NCI-H146 treated with DMSO at 0.1 percent for 48 hours (cell line): ENCODE results near the gene SNX4.
"Not testable (repeated sequence)": the region's sequence is repeated elsewhere in the genome, so short reads cannot be mapped to it uniquely, and the experiment has no call there.

ENCODE experiments used
- DNase-seq: peaks from one replicate; lab custom pipeline; 2025; ENCODE audit not compliant: unreplicated experiment; lab: John Stamatoyannopoulos, UW

SNX4 gene

GRCh38 chr3:125519678-125520562, at the start of gene SNX4:
SNX4 (minus strand) TSS chr3:125520202; CDS start chr3:125520172, 30 bp downstream.
- peak; percentile 98 for DNase-seq

- DNase-seq: no peak
These were observed 36.3 kb upstream of the SNX4 start for GRCh38 chr3:125556314-125556713.

- DNase-seq: no peak
These were observed 32.4 kb upstream of the SNX4 start for GRCh38 chr3:125552401-125552800.

GRCh38 chr3:125528920-125529319, 8.9 kb upstream of the SNX4 start:
- no peak for DNase-seq

GRCh38 chr3:125525153-125525552, 5.2 kb upstream of the SNX4 start:
- DNase-seq: no peak

GRCh38 chr3:125520563-125520919, 539 bp upstream of the SNX4 start:
- not testable (repeated sequence) for DNase-seq

GRCh38 chr3:125515421-125515820, 4.6 kb downstream of the SNX4 start:
- no peak for DNase-seq

GRCh38 chr3:125513490-125514115, 6.4 kb downstream of the SNX4 start:
- DNase-seq: no peak

- no peak for DNase-seq
These were observed 7.7 kb downstream of the SNX4 start for GRCh38 chr3:125512135-125512920.

- DNase-seq: no peak
These were observed 8.4 kb downstream of the SNX4 start for GRCh38 chr3:125511420-125512118.

- DNase-seq: no peak
These were observed 12.9 kb downstream of the SNX4 start for GRCh38 chr3:125507128-125507527.

GRCh38 chr3:125498630-125499029, 21.4 kb downstream of the SNX4 start:
- no peak for DNase-seq

- DNase-seq: no peak
These were observed 23.3 kb downstream of the SNX4 start for GRCh38 chr3:125496701-125497100.

GRCh38 chr3:125482406-125482805, 37.6 kb downstream of the SNX4 start:
- no peak for DNase-seq

GRCh38 chr3:125481786-125482185, 38.2 kb downstream of the SNX4 start:
- DNase-seq: no peak

- not testable (repeated sequence) for DNase-seq
These were observed 38.6 kb downstream of the SNX4 start for GRCh38 chr3:125481375-125481759.

GRCh38 chr3:125480656-125481374, 39.2 kb downstream of the SNX4 start:
- no peak for DNase-seq

GRCh38 chr3:125479091-125479490, 40.9 kb downstream of the SNX4 start:
- DNase-seq: no peak

- DNase-seq: no peak
These were observed 41.7 kb downstream of the SNX4 start for GRCh38 chr3:125478326-125478725.

GRCh38 chr3:125477701-125478100, 42.3 kb downstream of the SNX4 start:
- DNase-seq: no peak
